HepG2 (cell line): Measurements from ENCODE around the gene GUCY1A2. TPM values are rescaled to one million over a fixed set of nuclear protein-coding genes. Genes with fewer than 3 reads are reported as not detected.

Source experiments
- CBFB ChIP-seq: sonication (generic); formaldehyde crosslinking; IDR thresholded peaks from 2 replicates; pipeline ENCODE4 v1.4.0; 2020; ENCODE audit warnings: missing genetic modification reagents
- FOXK1 ChIP-seq: sonication (generic); formaldehyde crosslinking; IDR thresholded peaks from 2 replicates; pipeline ENCODE4 v1.4.0; 2020; ENCODE audit warnings: low read depth, missing genetic modification reagents, borderline replicate concordance
- JARID2 ChIP-seq: sonication (generic); formaldehyde crosslinking; IDR thresholded peaks from 2 replicates; pipeline ENCODE4 v1.8.1; 2023; ENCODE audit warnings: missing genetic modification reagents, inconsistent platforms; ENCODE audit not compliant: insufficient replicate concordance
- MZF1 ChIP-seq: sonication (generic); formaldehyde crosslinking; IDR thresholded peaks from 2 replicates; pipeline ENCODE4 v1.8.1; 2023; ENCODE audit warnings: mild to moderate bottlenecking, missing genetic modification reagents, borderline replicate concordance
- NCOR1 ChIP-seq: fragments of 200-600 bp; sonication (generic); IDR thresholded peaks from 2 replicates; pipeline ENCODE4 v1.7.0; 2017; ENCODE audit warnings: antibody characterized with exemption, low read length, borderline replicate concordance
- POLR2AphosphoS2 ChIP-seq: IDR thresholded peaks from 2 replicates; pipeline ENCODE4 v1.6.1; 2011; ENCODE audit warnings: low read depth, low read length, improper control_type of control experiment
- SIN3A ChIP-seq: IDR thresholded peaks from 2 replicates; pipeline ENCODE4 v1.6.1; 2011; ENCODE audit warnings: low read depth, mild to moderate bottlenecking, control low read depth, low read length, borderline replicate concordance
- ZMYM2 ChIP-seq: sonication (generic); formaldehyde crosslinking; IDR thresholded peaks from 2 replicates; pipeline ENCODE4 v1.8.0; 2022; ENCODE audit warnings: mild to moderate bottlenecking, missing genetic modification reagents
- ZNF614 ChIP-seq: IDR thresholded peaks from 2 replicates; pipeline ENCODE4 v1.6.1; 2018; ENCODE audit warnings: missing biosample characterization, missing genetic modification reagents, inconsistent platforms, borderline replicate concordance
- polyA plus RNA-seq, 8 experiments: library from polyadenylated mRNA; depleted of rRNA in 3 of 8; stranded (reverse) in 7 of 8; unstranded in 1 of 8; fragments of >200 nt; fragmentation: Illumina TruSeq in 4 of 8; extraction: Trizol in 4 of 8; gene quantifications; 2 replicates each; pipeline versions ENCODE4 v1.2.1 to v1.2.3, GENCODE V29; 2011 to 2016; ENCODE audit warnings: low read depth in 4 of 8, missing spikeins in 1 of 8, mixed read lengths in 1 of 8; ENCODE audit not compliant: insufficient read depth in 1 of 8
- total RNA-seq, 5 experiments: library from RNA; depleted of rRNA; stranded (reverse); fragments of >200 nt; fragmentation: Illumina TruSeq; extraction: Trizol; gene quantifications; 2 replicates each; pipeline ENCODE4 v1.2.3, GENCODE V29; 2016; ENCODE audit warnings: low read depth in 1 of 5
- TF ChIP-seq, protein P1 (sequence below): IDR thresholded peaks from 2 replicates; pipeline ENCODE4 v1.4.0; 2020; ENCODE audit warnings: mild to moderate bottlenecking, missing genetic modification reagents
- TF ChIP-seq, protein P2 (sequence below): sonication (generic); formaldehyde crosslinking; IDR thresholded peaks from 2 replicates; pipeline ENCODE4 v1.4.0; 2020; ENCODE audit warnings: missing genetic modification reagents
- TF ChIP-seq, protein P3 (sequence below): sonication (generic); formaldehyde crosslinking; IDR thresholded peaks from 2 replicates; pipeline ENCODE4 v1.5.1; 2020; ENCODE audit warnings: mild to moderate bottlenecking, missing genetic modification reagents, moderate library complexity

Gene GUCY1A2
- total and polyA plus RNA-seq, 2 of the 13 experiments (the other 11 are each of a cell fraction or from before 2014, with no cell fraction given) = 0.01 to 0.07 TPM

DNA sequence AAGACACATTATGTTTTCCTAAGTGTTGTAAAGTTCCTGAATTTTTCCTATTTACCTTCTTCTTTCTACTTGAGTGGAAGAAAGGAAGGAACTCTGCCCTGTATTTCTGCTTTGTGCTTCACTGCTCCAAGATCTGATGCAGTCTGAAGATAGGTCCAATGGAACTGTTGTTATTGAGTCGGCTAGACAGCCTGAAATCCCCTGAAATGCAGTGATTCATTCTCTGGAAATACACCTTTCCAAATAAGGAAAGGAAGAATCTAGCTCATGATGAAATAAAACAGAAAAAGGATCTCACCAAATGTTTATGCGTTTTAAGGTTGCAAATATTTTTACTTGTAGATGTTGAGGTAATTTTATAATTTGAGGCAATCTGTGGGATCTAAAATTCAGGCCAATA is 322.8 kb downstream of the GUCY1A2 start (continued):
- TF ChIP-seq, protein P1, sequence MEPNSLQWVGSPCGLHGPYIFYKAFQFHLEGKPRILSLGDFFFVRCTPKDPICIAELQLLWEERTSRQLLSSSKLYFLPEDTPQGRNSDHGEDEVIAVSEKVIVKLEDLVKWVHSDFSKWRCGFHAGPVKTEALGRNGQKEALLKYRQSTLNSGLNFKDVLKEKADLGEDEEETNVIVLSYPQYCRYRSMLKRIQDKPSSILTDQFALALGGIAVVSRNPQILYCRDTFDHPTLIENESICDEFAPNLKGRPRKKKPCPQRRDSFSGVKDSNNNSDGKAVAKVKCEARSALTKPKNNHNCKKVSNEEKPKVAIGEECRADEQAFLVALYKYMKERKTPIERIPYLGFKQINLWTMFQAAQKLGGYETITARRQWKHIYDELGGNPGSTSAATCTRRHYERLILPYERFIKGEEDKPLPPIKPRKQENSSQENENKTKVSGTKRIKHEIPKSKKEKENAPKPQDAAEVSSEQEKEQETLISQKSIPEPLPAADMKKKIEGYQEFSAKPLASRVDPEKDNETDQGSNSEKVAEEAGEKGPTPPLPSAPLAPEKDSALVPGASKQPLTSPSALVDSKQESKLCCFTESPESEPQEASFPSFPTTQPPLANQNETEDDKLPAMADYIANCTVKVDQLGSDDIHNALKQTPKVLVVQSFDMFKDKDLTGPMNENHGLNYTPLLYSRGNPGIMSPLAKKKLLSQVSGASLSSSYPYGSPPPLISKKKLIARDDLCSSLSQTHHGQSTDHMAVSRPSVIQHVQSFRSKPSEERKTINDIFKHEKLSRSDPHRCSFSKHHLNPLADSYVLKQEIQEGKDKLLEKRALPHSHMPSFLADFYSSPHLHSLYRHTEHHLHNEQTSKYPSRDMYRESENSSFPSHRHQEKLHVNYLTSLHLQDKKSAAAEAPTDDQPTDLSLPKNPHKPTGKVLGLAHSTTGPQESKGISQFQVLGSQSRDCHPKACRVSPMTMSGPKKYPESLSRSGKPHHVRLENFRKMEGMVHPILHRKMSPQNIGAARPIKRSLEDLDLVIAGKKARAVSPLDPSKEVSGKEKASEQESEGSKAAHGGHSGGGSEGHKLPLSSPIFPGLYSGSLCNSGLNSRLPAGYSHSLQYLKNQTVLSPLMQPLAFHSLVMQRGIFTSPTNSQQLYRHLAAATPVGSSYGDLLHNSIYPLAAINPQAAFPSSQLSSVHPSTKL (CRISPR knock-in tag) = no peak
- TF ChIP-seq, protein P2, sequence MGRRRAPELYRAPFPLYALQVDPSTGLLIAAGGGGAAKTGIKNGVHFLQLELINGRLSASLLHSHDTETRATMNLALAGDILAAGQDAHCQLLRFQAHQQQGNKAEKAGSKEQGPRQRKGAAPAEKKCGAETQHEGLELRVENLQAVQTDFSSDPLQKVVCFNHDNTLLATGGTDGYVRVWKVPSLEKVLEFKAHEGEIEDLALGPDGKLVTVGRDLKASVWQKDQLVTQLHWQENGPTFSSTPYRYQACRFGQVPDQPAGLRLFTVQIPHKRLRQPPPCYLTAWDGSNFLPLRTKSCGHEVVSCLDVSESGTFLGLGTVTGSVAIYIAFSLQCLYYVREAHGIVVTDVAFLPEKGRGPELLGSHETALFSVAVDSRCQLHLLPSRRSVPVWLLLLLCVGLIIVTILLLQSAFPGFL = no peak
- no peak for TF ChIP-seq JARID2 (CRISPR knock-in tag)
- TF ChIP-seq, protein P3, sequence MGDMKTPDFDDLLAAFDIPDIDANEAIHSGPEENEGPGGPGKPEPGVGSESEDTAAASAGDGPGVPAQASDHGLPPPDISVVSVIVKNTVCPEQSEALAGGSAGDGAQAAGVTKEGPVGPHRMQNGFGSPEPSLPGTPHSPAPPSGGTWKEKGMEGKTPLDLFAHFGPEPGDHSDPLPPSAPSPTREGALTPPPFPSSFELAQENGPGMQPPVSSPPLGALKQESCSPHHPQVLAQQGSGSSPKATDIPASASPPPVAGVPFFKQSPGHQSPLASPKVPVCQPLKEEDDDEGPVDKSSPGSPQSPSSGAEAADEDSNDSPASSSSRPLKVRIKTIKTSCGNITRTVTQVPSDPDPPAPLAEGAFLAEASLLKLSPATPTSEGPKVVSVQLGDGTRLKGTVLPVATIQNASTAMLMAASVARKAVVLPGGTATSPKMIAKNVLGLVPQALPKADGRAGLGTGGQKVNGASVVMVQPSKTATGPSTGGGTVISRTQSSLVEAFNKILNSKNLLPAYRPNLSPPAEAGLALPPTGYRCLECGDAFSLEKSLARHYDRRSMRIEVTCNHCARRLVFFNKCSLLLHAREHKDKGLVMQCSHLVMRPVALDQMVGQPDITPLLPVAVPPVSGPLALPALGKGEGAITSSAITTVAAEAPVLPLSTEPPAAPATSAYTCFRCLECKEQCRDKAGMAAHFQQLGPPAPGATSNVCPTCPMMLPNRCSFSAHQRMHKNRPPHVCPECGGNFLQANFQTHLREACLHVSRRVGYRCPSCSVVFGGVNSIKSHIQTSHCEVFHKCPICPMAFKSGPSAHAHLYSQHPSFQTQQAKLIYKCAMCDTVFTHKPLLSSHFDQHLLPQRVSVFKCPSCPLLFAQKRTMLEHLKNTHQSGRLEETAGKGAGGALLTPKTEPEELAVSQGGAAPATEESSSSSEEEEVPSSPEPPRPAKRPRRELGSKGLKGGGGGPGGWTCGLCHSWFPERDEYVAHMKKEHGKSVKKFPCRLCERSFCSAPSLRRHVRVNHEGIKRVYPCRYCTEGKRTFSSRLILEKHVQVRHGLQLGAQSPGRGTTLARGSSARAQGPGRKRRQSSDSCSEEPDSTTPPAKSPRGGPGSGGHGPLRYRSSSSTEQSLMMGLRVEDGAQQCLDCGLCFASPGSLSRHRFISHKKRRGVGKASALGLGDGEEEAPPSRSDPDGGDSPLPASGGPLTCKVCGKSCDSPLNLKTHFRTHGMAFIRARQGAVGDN (CRISPR knock-in tag) = no peak
- TF ChIP-seq NCOR1 = no peak
- no peak for TF ChIP-seq POLR2AphosphoS2
- no peak for TF ChIP-seq ZMYM2 (CRISPR knock-in tag)
- no peak for TF ChIP-seq SIN3A
- no peak for TF ChIP-seq MZF1 (CRISPR knock-in tag)
- no peak for TF ChIP-seq FOXK1 (CRISPR knock-in tag)
- no peak for TF ChIP-seq ZNF614 (CRISPR knock-in tag)
- TF ChIP-seq CBFB (CRISPR knock-in tag) = no peak
- TF ChIP-seq, all 625 proteins: peak for 0
